IPS-NIHi7 (cell line): ENCODE results near the gene HECTD1.
"Not testable (repeated sequence)": the region's sequence is repeated elsewhere in the genome, so short reads cannot be mapped to it uniquely, and the experiment has no call there.

Source experiments
- DNase-seq: peaks from one replicate; pipeline ENCODE4 v3.0.0; 2012; ENCODE audit warnings: mixed read lengths; ENCODE audit errors: extremely low spot score

Gene HECTD1

GRCh38 chr14:31194661-31195060 lies 12.9 kb downstream of the HECTD1 start:
- no peak for DNase-seq

- DNase-seq: no peak
Observed at GRCh38 chr14:31194095-31194494, 13.5 kb downstream of the HECTD1 start.

GRCh38 chr14:31192544-31192943 lies 15.0 kb downstream of the HECTD1 start:
- DNase-seq: not testable (repeated sequence)

- no peak for DNase-seq
Observed at GRCh38 chr14:31190717-31191263, 16.8 kb downstream of the HECTD1 start.

GRCh38 chr14:31190219-31190603 lies 17.4 kb downstream of the HECTD1 start:
- DNase-seq: no peak

- no peak for DNase-seq
Observed at GRCh38 chr14:31189346-31190218, 18.0 kb downstream of the HECTD1 start.

GRCh38 chr14:31188744-31189143 lies 18.8 kb downstream of the HECTD1 start:
- no peak for DNase-seq

- not testable (repeated sequence) for DNase-seq
Observed at GRCh38 chr14:31182016-31182415, 25.6 kb downstream of the HECTD1 start.

GRCh38 chr14:31181271-31181670 lies 26.3 kb downstream of the HECTD1 start:
- no peak for DNase-seq

- no peak for DNase-seq
Observed at GRCh38 chr14:31180299-31181051, 27.1 kb downstream of the HECTD1 start.

GRCh38 chr14:31174433-31174832 lies 33.2 kb downstream of the HECTD1 start:
- no peak for DNase-seq

- no peak for DNase-seq
Observed at GRCh38 chr14:31173120-31173837, 34.3 kb downstream of the HECTD1 start.

GRCh38 chr14:31172084-31172483 lies 35.5 kb downstream of the HECTD1 start:
- no peak for DNase-seq

GRCh38 chr14:31170411-31170810 lies 37.2 kb downstream of the HECTD1 start:
- DNase-seq: no peak

- DNase-seq: no peak
Observed at GRCh38 chr14:31169877-31170276, 37.7 kb downstream of the HECTD1 start.

GRCh38 chr14:31167032-31167431 lies 40.6 kb downstream of the HECTD1 start:
- no peak for DNase-seq

- DNase-seq: no peak
Observed at GRCh38 chr14:31166271-31166561, 41.4 kb downstream of the HECTD1 start.

GRCh38 chr14:31164115-31164514 lies 43.5 kb downstream of the HECTD1 start:
- DNase-seq: no peak

- DNase-seq: no peak
Observed at GRCh38 chr14:31162910-31163649, 44.5 kb downstream of the HECTD1 start.

GRCh38 chr14:31161274-31161673 lies 46.3 kb downstream of the HECTD1 start:
- DNase-seq: no peak

GRCh38 chr14:31159682-31160296 lies 47.8 kb downstream of the HECTD1 start:
- DNase-seq: no peak
